Measurements from ENCODE around the gene GNAQ. TPM values are rescaled to one million over a fixed set of nuclear protein-coding genes. Genes with fewer than 3 reads are reported as not detected.

Gene GNAQ
- total RNA-seq, 1 donor, result 58.0 TPM

- no peak for DNase-seq (ENCODE audit: low read depth)
- H3K4me3 ChIP-seq (ENCODE audit: low read depth, low read length), result no peak overlapping the region
- no peak for TF ChIP-seq CTCF (IDR thresholded peaks at IDR 0.05; ENCODE audit: insufficient read depth, low read length)
Measured at GRCh38 chr9:78044886-78045285, 13.3 kb upstream of the GNAQ start.

DNA sequence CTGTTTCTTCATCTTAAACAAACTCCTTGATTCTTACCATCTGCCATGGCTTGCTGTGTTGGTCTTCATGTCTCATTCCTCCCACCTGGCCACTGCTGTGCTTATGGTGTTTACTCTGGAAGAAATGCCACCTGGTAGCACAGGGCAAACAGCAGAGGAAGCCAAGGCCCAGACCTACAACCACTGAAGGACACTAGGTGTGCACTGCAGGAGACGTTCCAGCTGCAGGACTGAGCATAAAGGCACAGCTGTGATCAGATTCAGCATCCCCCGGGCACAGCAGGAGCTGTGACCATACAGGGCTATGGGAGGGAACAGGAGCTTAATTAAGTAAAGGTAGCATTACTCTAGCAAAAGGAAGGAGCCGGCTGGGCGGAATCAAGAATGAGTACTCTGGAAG lies 12.6 kb upstream of the GNAQ start:
- no peak overlapping the region for H3K4me3 ChIP-seq (ENCODE audit: low read depth, low read length)
- no peak for DNase-seq (ENCODE audit: low read depth)
- no peak for TF ChIP-seq CTCF (IDR thresholded peaks at IDR 0.05; ENCODE audit: insufficient read depth, low read length)

DNA sequence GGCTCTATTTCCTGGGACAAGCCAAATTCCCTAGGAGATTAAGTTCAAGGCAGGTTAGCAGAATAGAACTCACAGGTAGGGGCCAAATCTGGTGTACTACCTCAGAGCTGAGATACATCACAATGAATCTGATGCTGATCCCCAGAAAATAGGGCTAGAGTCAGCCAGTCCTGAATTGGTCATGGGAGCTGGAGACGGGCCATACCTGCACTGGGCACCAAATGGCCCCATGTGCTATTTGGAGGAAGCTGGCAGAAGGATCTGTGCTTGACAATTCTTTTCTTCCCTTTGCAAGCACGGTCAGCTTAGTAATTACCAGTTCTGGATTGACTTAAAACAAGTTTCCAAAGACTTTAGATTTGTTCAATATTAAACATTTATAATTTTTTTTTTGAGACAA lies 10.4 kb upstream of the GNAQ start:
- TF ChIP-seq CTCF (IDR thresholded peaks at IDR 0.05; ENCODE audit: insufficient read depth, low read length), result no peak
- no peak overlapping the region for H3K4me3 ChIP-seq (ENCODE audit: low read depth, low read length)
- no peak for DNase-seq (ENCODE audit: low read depth)

- TF ChIP-seq CTCF (IDR thresholded peaks at IDR 0.05; ENCODE audit: insufficient read depth, low read length), result no peak
- no peak overlapping the region for H3K4me3 ChIP-seq (ENCODE audit: low read depth, low read length)
- DNase-seq (ENCODE audit: low read depth), result no peak
Measured at GRCh38 chr9:78040726-78041125, 9.1 kb upstream of the GNAQ start.

GRCh38 chr9:78038620-78039300 lies 7.1 kb upstream of the GNAQ start:
- H3K4me3 ChIP-seq (ENCODE audit: low read depth, low read length), result no peak overlapping the region
- no peak for DNase-seq (ENCODE audit: low read depth)
- TF ChIP-seq CTCF (IDR thresholded peaks at IDR 0.05; ENCODE audit: insufficient read depth, low read length), result no peak

- H3K4me3 ChIP-seq (ENCODE audit: low read depth, low read length), result no peak overlapping the region
- TF ChIP-seq CTCF (IDR thresholded peaks at IDR 0.05; ENCODE audit: insufficient read depth, low read length), result peak; percentile 80
- peak; percentile 93 for DNase-seq (ENCODE audit: low read depth)
Measured at GRCh38 chr9:78035383-78035993, 3.9 kb upstream of the GNAQ start.

Data from fibroblast of the aortic adventitia (primary cell).